ENCODE results near the gene P2RY2. TPM values are rescaled to one million over a fixed set of nuclear protein-coding genes. Genes with fewer than 3 reads are reported as not detected.

The P2RY2 gene
- total and polyA plus RNA-seq, 11 donors, result 8.5 to 28.3 (median 14.7) TPM

DNA sequence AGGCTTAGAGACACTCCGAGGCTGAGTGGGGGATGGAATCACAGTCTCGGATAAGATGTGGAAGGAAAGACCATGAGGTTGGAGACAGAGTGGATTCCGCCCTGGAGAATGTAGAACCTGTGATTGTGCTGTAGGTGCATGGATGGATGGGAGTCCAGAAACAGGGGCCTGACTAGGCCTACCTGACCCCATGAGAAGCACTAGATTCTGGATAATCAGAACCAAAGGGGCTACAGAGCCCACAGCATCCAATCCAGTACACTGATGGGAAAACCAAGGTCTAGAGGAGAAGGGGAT is 43.6 kb upstream of the P2RY2 start:
- TF ChIP-seq, protein P1, sequence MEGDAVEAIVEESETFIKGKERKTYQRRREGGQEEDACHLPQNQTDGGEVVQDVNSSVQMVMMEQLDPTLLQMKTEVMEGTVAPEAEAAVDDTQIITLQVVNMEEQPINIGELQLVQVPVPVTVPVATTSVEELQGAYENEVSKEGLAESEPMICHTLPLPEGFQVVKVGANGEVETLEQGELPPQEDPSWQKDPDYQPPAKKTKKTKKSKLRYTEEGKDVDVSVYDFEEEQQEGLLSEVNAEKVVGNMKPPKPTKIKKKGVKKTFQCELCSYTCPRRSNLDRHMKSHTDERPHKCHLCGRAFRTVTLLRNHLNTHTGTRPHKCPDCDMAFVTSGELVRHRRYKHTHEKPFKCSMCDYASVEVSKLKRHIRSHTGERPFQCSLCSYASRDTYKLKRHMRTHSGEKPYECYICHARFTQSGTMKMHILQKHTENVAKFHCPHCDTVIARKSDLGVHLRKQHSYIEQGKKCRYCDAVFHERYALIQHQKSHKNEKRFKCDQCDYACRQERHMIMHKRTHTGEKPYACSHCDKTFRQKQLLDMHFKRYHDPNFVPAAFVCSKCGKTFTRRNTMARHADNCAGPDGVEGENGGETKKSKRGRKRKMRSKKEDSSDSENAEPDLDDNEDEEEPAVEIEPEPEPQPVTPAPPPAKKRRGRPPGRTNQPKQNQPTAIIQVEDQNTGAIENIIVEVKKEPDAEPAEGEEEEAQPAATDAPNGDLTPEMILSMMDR (IDR thresholded peaks at IDR 0.05), result no peak
- no peak for TF ChIP-seq POLR2A (IDR thresholded peaks at IDR 0.05)
- 81 to 90% (median 87%) methylated on average over 3 of the region's 3 CpGs for WGBS, 4 donors
- Histone ChIP-seq H3K27ac (peak overlapping the region in 11 of 12 donors; percentile 61 to 95 (median 84)), H3K36me3 (no peaks in the 10 kb centered on the region), H3K9me3 (no peaks in the 10 kb centered on the region), H3K4me3 (no peak overlapping the region), H3K4me1 (peaks cover 16 to 93% (median 68%) of the 10 kb centered on the region in 12 donors), H3K27me3 (no peaks in the 10 kb centered on the region)
- ATAC-seq, result no peak
- intact Hi-C loops (cut with DNase I), result loop anchor here in 4 of 10 donors (5.0 to 10.0 kb wide), 3 partner anchors 250 to 432 kb away; no protein-coding TSS in a partner anchor
- DNase-seq, result no peak

DNA sequence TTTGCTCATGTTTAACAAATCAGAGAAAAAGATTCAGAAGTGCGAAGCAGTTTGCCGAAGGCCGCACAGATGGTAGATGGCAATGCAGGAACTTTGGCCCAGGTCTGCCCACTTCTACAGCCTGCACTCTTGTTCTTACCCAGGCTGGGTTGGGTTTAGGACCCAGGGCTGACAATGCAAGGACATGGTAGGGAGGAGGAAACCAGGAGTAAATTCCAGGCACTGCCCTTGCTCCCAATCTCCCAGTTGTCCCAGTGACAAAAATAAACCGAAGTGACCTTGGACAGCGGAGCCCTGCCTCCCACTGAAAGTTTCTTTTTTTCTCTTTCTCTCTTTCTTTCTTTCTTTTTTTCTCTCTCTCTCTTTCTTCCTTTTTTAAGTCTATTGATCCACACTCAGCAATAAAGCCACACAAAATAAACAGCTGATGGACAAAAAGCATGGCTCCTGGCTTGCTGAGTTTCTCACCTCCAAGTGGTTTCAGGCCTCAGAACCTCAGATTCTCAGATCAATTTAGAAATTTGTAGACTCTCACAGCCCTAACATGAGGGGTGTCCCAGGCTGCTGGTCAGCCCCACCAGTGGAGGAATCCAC is 42.4 kb upstream of the P2RY2 start:
- ATAC-seq (peak; percentile 6 to 34 (median 25)), DNase-seq (peak in 1 of 5 donors; percentile 50)
- intact Hi-C loops (cut with DNase I), result loop anchor here (2.0 to 10.0 kb wide), 10 partner anchors 33 to 453 kb away; partner anchors contain the start of gene FCHSD2 (in 6 of the 10)
- no peaks in the 10 kb centered on the region for H3K27me3 ChIP-seq
- H3K36me3 ChIP-seq, result no peaks in the 10 kb centered on the region
- no peak for TF ChIP-seq POLR2A (IDR thresholded peaks at IDR 0.05)
- TF ChIP-seq, protein P1 (IDR thresholded peaks at IDR 0.05), result no peak
- no peaks in the 10 kb centered on the region for H3K9me3 ChIP-seq
- no peak overlapping the region for H3K4me3 ChIP-seq
- H3K4me1 ChIP-seq, result peaks cover 16 to 90% (median 60%) of the 10 kb centered on the region in 12 donors
- 54 to 69% (median 59%) methylated on average over 5 of the region's 5 CpGs for WGBS, 4 donors
- peak overlapping the region; percentile 70 to 95 (median 83) for H3K27ac ChIP-seq

DNA sequence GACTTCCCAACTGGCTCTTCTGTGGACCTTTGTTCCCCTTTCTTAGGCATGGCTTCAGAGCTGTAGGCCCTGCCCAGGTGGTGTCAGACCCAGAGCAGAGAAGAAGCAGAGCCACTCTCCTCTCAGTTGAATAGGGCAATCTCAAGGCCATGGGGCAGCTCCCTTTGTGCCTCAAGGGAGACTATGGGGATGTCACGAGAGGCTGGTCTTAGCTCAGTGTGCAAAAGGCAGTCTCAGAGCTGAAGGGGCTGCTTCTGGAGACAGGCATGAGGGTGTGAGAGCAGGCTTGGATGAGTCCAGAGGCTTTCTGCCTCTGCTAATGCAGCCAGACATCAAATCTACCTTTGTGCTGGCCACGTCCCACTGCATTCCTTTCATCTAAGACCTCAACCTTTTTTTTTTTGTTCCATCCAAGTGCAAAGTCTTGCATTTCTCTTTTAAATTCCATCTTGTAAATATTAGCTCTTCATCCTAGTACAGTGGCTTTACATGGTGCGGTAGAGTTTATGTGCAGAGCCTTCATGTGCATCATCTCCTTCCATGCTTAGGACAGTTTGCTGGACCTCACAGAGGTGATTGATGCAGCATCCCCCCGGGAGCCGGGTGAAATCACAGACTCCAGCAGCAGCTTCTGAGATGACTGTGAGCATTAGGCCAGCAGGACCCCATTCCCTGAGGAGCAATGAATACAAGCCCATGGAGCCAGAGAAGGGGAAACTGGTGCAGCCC is 41.8 kb upstream of the P2RY2 start:
- Histone ChIP-seq H3K27ac (peak overlapping the region; percentile 70 to 95 (median 83)), H3K4me3 (no peak overlapping the region), H3K36me3 (no peaks in the 10 kb centered on the region), H3K4me1 (peaks cover 16 to 88% (median 55%) of the 10 kb centered on the region in 12 donors), H3K9me3 (no peaks in the 10 kb centered on the region), H3K27me3 (no peaks in the 10 kb centered on the region)
- TF ChIP-seq, protein P1 (IDR thresholded peaks at IDR 0.05), result no peak
- intact Hi-C loops (cut with DNase I), result loop anchor here (2.0 to 10.0 kb wide), 10 partner anchors 34 to 454 kb away; partner anchors contain the start of gene FCHSD2 (in 6 of the 10)
- ATAC-seq (no peak), DNase-seq (no peak)
- 79 to 83% (median 81%) methylated on average over 4 to 5 of the region's 5 CpGs for WGBS, 4 donors

DNA sequence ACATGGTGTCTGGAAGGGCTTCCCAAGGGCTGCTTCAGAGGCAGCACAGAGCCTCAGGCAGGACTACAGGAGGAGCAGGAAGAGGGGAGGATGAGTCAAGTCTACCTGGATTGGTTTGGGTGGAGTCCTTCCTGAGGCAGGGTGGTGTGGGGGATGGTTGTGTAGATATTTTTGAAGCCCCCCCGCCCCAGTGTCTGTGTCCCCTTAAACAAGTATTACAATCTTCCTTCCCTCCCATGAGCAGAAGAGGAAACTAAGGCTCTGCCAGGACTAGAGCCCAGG is 41.3 kb upstream of the P2RY2 start:
- WGBS, 4 donors, result 90 to 97% methylated on average over 1 of the region's 1 CpG; no CpG with 5 or more reads in 2 of the 4 donors
- DNase-seq, result no peak
- H3K27me3 ChIP-seq, result no peaks in the 10 kb centered on the region
- H3K27ac ChIP-seq, result peak overlapping the region; percentile 53 to 95 (median 83)
- peaks cover 16 to 82% (median 50%) of the 10 kb centered on the region in 12 donors for H3K4me1 ChIP-seq
- no peak for ATAC-seq
- no peak overlapping the region for H3K4me3 ChIP-seq
- intact Hi-C loops (cut with DNase I), result loop anchor here (1.0 to 10.0 kb wide), 11 partner anchors 34 to 455 kb away; partner anchors contain the start of gene FCHSD2 (in 6 of the 10)
- TF ChIP-seq POLR2A (IDR thresholded peaks at IDR 0.05), result no peak
- TF ChIP-seq, protein P1 (IDR thresholded peaks at IDR 0.05), result no peak
- H3K36me3 ChIP-seq, result no peaks in the 10 kb centered on the region
- no peaks in the 10 kb centered on the region for H3K9me3 ChIP-seq

All from heart left ventricle (tissue), 16 donors.